Measurements from ENCODE around the gene RAD9A.

The RAD9A gene

GRCh38 chr11:67354075-67355022 is 37.4 kb upstream of the RAD9A start:
- H3K36me3 Mint-ChIP-seq (ENCODE audit: low read depth) = no peaks in the 10 kb centered on the region
- no peaks in the 10 kb centered on the region for H3K9me3 Mint-ChIP-seq
- no peaks in the 10 kb centered on the region for H3K27me3 Mint-ChIP-seq
- peaks cover 69% of the 10 kb centered on the region for H3K4me1 Mint-ChIP-seq (ENCODE audit: low read depth)
- peak overlapping the region; percentile 99 for H3K4me3 Mint-ChIP-seq
- H3K27ac Mint-ChIP-seq = peak overlapping the region; percentile 98

DNA sequence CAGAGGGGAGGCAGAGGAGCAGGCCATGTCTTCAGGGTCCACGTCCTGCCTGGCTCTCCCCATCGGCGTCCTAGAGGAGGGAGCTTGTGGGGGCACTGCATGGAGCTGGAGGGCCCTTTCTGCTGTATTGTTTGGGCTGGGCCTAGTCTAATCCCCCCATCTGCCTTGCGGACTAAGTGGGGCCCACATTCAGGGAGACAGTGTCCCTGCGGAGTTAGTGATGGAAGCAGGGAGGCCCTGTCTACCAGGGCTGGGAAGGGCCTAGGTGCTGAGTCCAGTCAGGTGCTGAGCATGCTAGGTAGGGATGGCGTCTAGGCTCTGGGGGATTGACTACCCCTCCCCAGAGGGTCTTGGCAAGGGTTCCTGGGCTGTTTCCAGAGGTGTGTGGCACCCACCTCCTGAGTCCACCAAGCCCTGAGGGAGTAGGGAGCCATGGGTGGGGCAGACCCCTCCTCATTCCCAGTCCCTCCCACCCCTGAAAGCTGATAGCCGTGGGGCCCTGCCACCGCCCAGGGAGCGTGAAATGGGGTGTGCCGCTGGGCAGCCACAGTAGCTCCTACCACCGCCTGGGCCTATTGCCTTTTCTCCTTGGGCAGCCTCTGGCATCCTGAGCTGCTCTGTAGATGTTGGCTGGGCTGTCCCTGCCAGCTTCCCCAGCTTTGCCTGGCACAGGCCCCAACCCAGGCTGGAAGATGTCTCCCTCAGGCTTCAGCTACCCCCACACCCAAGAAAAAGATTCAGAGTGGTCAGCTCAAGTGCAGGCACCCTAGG is 36.6 kb upstream of the RAD9A start:
- no peak overlapping the region for H3K4me3 Mint-ChIP-seq

DNA sequence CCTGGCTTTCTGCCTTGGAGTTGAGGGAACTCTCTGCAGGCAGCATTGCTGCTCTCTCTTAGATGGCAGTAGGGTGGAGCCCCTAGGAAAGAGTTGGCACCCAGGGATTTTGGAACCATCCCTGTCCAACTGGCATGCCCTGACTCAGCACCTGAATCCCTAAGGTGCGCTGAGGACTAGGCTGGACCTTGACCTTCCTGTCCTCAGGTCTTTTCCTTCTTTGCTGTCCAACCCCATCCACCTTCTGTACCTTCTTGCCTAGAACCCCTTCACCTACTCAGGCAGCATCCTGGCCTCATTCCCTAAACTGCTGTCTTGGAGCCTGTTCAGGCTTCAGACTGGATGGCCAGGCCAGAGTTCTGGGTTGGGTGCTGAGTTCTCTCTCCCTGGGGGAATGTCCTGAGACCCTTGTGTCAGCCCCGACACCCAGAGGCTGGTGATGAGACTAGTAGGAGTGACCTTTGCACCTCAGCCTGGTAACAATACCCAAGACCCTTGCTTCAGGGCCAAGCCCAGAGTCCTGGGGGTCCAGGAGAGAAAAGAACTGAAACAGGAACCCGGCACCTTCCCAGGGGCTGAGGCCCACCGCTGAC is 35.9 kb upstream of the RAD9A start:
- Mint-ChIP-seq H3K9me3 (no peaks in the 10 kb centered on the region), H3K4me1 (ENCODE audit: low read depth) (peaks cover 65% of the 10 kb centered on the region), H3K4me3 (no peak overlapping the region), H3K27me3 (no peaks in the 10 kb centered on the region), H3K36me3 (ENCODE audit: low read depth) (no peaks in the 10 kb centered on the region), H3K27ac (no peak overlapping the region)

More for the DNA sequence above, 36.6 kb upstream of the RAD9A start:
- H3K9me3 Mint-ChIP-seq = no peaks in the 10 kb centered on the region
- no peaks in the 10 kb centered on the region for H3K27me3 Mint-ChIP-seq
- peaks cover 66% of the 10 kb centered on the region for H3K4me1 Mint-ChIP-seq (ENCODE audit: low read depth)
- H3K27ac Mint-ChIP-seq = peak overlapping the region; percentile 98
- no peaks in the 10 kb centered on the region for H3K36me3 Mint-ChIP-seq (ENCODE audit: low read depth)

- H3K4me1 Mint-ChIP-seq (ENCODE audit: low read depth) = peaks cover 60% of the 10 kb centered on the region
- H3K27me3 Mint-ChIP-seq = no peaks in the 10 kb centered on the region
- H3K9me3 Mint-ChIP-seq = no peaks in the 10 kb centered on the region
- H3K4me3 Mint-ChIP-seq = peak overlapping the region; percentile 14
- no peaks in the 10 kb centered on the region for H3K36me3 Mint-ChIP-seq (ENCODE audit: low read depth)
- H3K27ac Mint-ChIP-seq = peak overlapping the region; percentile 52
These were observed 35.4 kb upstream of the RAD9A start for GRCh38 chr11:67356387-67356863.

DNA sequence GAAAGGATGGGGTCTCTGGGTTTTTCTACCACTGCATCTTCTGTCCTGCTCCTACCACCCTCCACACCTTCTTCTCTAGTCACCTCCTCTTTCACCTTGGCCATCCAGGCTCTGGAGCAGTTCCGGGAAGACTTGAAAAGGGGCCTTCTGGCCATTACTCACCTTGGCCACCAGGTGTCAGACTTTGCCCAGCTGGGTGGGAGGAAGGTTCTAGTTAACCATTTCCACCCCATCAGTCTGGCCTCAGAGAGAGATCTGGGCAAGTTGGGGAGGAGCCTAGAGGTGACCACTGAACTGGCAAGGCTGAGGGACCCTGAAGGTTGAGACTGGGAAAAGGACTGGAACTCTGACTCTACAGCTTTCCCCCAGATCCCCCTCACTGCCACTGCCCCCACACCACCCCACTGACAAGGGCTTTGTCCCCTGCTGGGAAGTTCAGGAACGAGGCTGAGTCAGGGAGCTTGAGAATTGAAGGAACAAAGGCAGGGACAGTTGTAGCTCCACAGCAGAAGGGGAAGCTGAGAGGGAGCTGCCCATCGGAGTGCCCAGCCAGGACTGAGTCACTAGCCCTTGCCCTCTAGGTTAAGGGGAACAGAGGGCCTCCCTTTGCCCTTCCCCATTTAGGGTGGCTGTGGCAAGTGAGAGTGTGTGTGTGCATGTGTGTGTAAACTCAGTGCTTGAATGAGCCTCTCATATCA is 34.8 kb upstream of the RAD9A start:
- peak overlapping the region; percentile 52 for H3K27ac Mint-ChIP-seq
- peaks cover 54% of the 10 kb centered on the region for H3K4me1 Mint-ChIP-seq (ENCODE audit: low read depth)
- H3K9me3 Mint-ChIP-seq = no peaks in the 10 kb centered on the region
- H3K36me3 Mint-ChIP-seq (ENCODE audit: low read depth) = no peaks in the 10 kb centered on the region
- no peaks in the 10 kb centered on the region for H3K27me3 Mint-ChIP-seq
- peak overlapping the region; percentile 14 for H3K4me3 Mint-ChIP-seq

DNA sequence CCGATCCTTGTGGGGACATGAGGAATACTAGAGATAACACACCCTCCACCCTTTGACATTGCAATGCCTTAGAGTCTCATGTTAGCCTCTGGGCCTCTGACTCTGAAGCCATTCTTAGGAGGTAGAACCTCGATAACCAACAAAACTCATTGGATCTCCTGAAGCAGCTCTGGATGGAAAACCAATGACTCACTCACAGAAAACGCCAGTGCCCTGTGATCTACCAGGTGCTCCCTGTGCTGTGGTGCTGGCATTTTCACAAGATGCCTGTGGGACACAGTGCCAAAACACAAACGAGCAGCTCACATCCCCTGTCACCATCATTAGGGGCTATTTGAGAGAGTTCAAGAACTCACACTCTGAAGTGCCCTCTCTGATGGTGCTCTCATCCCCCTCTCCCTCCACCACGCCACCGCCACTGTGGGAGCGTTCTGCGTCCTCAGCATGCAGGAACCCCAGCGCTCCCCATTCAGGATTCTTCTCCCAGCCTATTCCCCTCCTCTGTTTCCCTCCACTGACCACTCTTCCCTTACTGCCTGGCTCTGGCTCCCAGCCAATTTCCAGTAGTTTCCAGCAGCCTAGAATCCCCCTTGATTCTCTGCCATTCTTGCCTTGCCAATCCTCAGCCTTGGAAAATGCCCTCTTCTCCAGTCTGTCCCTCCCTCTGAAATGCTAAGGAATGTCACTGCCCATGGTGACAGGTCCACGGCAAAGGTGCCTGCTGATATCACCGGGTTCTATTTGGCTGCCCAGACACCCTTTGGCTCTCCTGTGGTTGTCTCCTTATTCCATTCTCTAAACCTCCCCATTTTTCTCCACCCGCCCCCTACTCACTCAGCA is 33.7 kb upstream of the RAD9A start:
- peaks cover 52% of the 10 kb centered on the region for H3K4me1 Mint-ChIP-seq (ENCODE audit: low read depth)
- no peaks in the 10 kb centered on the region for H3K9me3 Mint-ChIP-seq
- H3K27me3 Mint-ChIP-seq = no peaks in the 10 kb centered on the region
- H3K27ac Mint-ChIP-seq = no peak overlapping the region
- no peaks in the 10 kb centered on the region for H3K36me3 Mint-ChIP-seq (ENCODE audit: low read depth)
- no peak overlapping the region for H3K4me3 Mint-ChIP-seq

- peaks cover 44% of the 10 kb centered on the region for H3K4me1 Mint-ChIP-seq (ENCODE audit: low read depth)
- H3K9me3 Mint-ChIP-seq = no peaks in the 10 kb centered on the region
- no peak overlapping the region for H3K27ac Mint-ChIP-seq
- H3K36me3 Mint-ChIP-seq (ENCODE audit: low read depth) = no peaks in the 10 kb centered on the region
- no peaks in the 10 kb centered on the region for H3K27me3 Mint-ChIP-seq
- H3K4me3 Mint-ChIP-seq = no peak overlapping the region
These were observed 27.6 kb upstream of the RAD9A start for GRCh38 chr11:67364169-67364568.

- Mint-ChIP-seq H3K27me3 (no peaks in the 10 kb centered on the region), H3K9me3 (no peaks in the 10 kb centered on the region), H3K4me3 (no peak overlapping the region), H3K27ac (peak overlapping the region; percentile 27), H3K36me3 (ENCODE audit: low read depth) (no peaks in the 10 kb centered on the region), H3K4me1 (ENCODE audit: low read depth) (peaks cover 52% of the 10 kb centered on the region)
These were observed 26.7 kb upstream of the RAD9A start for GRCh38 chr11:67364783-67365722.

GRCh38 chr11:67365736-67366444 is 25.9 kb upstream of the RAD9A start:
- Mint-ChIP-seq H3K9me3 (no peaks in the 10 kb centered on the region), H3K4me3 (no peak overlapping the region), H3K4me1 (ENCODE audit: low read depth) (peaks cover 60% of the 10 kb centered on the region), H3K27ac (peak overlapping the region; percentile 49), H3K36me3 (ENCODE audit: low read depth) (no peaks in the 10 kb centered on the region), H3K27me3 (peaks cover 5% of the 10 kb centered on the region)

GRCh38 chr11:67366546-67366945 is 25.2 kb upstream of the RAD9A start:
- H3K27me3 Mint-ChIP-seq = peaks cover 11% of the 10 kb centered on the region
- H3K36me3 Mint-ChIP-seq (ENCODE audit: low read depth) = no peaks in the 10 kb centered on the region
- peak overlapping the region; percentile 49 for H3K27ac Mint-ChIP-seq
- no peak overlapping the region for H3K4me3 Mint-ChIP-seq
- H3K4me1 Mint-ChIP-seq (ENCODE audit: low read depth) = peaks cover 67% of the 10 kb centered on the region
- H3K9me3 Mint-ChIP-seq = no peaks in the 10 kb centered on the region

- H3K4me1 Mint-ChIP-seq (ENCODE audit: low read depth) = peaks cover 71% of the 10 kb centered on the region
- H3K4me3 Mint-ChIP-seq = no peak overlapping the region
- no peaks in the 10 kb centered on the region for H3K36me3 Mint-ChIP-seq (ENCODE audit: low read depth)
- H3K27me3 Mint-ChIP-seq = peaks cover 16% of the 10 kb centered on the region
- H3K9me3 Mint-ChIP-seq = no peaks in the 10 kb centered on the region
- no peak overlapping the region for H3K27ac Mint-ChIP-seq
These were observed 24.6 kb upstream of the RAD9A start for GRCh38 chr11:67366961-67367760.

GRCh38 chr11:67367761-67368227 is 24.0 kb upstream of the RAD9A start:
- peaks cover 16% of the 10 kb centered on the region for H3K27me3 Mint-ChIP-seq
- no peak overlapping the region for H3K27ac Mint-ChIP-seq
- no peak overlapping the region for H3K4me3 Mint-ChIP-seq
- H3K36me3 Mint-ChIP-seq (ENCODE audit: low read depth) = no peaks in the 10 kb centered on the region
- no peaks in the 10 kb centered on the region for H3K9me3 Mint-ChIP-seq
- H3K4me1 Mint-ChIP-seq (ENCODE audit: low read depth) = peaks cover 71% of the 10 kb centered on the region

All from stimulated activated naive CD8-positive, alpha-beta T cell treated with anti-CD3 and anti-CD28 coated beads, Interleukin-15, Interleukin-2, amounts not matched to agents 100 ng/mL and 50 ng/mL, for 24 hours (primary cell).